Airway epithelial cell (primary cell): Measurements from ENCODE around the gene AQP12B. TPM values are rescaled to one million over a fixed set of nuclear protein-coding genes. Genes with fewer than 3 reads are reported as not detected.

ENCODE experiments used
- total RNA-seq: library from RNA; depleted of rRNA; stranded (reverse); fragments of >200 nt; gene quantifications from 2 replicates; pipeline ENCODE4 v1.2.3, GENCODE V29; 2015

Gene AQP12B
- total RNA-seq: not detected in 2 replicates

GRCh38 chr2:240682431-240683224, at the start of gene AQP12B:
TSS of gene AQP12B (minus strand) at chr2:240682885. CDS start at chr2:240682837, 48 bp downstream.

GRCh38 chr2:240691631-240692420, 9.1 kb upstream of the AQP12B start, which contains the start of gene AQP12A:
TSS of gene AQP12A (plus strand) at chr2:240691866. CDS start at chr2:240691914, 48 bp downstream.

Other genes with a start within 250 kb of the AQP12B start
- gene GPC1, start 247.2 kb downstream of the AQP12B start, total RNA-seq: 210 and 229 TPM in 2 replicates
- gene ANKMY1, start 124.9 kb downstream of the AQP12B start, total RNA-seq: 5.9 and 6.9 TPM in 2 replicates
- 3.7 TPM in 2 replicates for gene DUSP28, start 122.5 kb downstream of the AQP12B start, total RNA-seq
- gene RNPEPL1, start 114.4 kb downstream of the AQP12B start, total RNA-seq: 31.4 and 35.1 TPM in 2 replicates
- gene CAPN10, start 96.2 kb downstream of the AQP12B start, total RNA-seq: 18.1 and 25.5 TPM in 2 replicates
- gene GPR35, start 57.4 kb downstream of the AQP12B start, total RNA-seq: 0.28 TPM in 1 of 2 replicates, not detected in the other
- gene AQP12A, start 9.0 kb upstream of the AQP12B start, total RNA-seq: not detected in 2 replicates
- gene KIF1A, start 137.3 kb upstream of the AQP12B start, total RNA-seq: not detected in 2 replicates
- gene AGXT, start 185.9 kb upstream of the AQP12B start, total RNA-seq: not detected in 2 replicates
- 15.4 and 20.7 TPM in 2 replicates for gene MAB21L4, start 213.3 kb upstream of the AQP12B start, total RNA-seq
- not detected in 2 replicates for gene CROCC2, start 223.5 kb upstream of the AQP12B start, total RNA-seq